ENCODE data around the gene RBP5.

RBP5 gene

GRCh38 chr12:7090222-7090998 is 38.3 kb downstream of the RBP5 start:
- H3K27me3 ChIP-seq (ENCODE audit: control insufficient read depth, insufficient read depth, low read length): no peaks in the 10 kb centered on the region
- no peaks in the 10 kb centered on the region for H3K9me3 ChIP-seq (ENCODE audit: control insufficient read depth, low read length)
- H3K79me2 ChIP-seq: no peaks in the 10 kb centered on the region
- no peak overlapping the region for H3K9ac ChIP-seq
- H3K36me3 ChIP-seq (ENCODE audit: control insufficient read depth, insufficient read depth, low read length): no peaks in the 10 kb centered on the region
- H3K4me3 ChIP-seq (ENCODE audit: low read depth, low read length): no peak overlapping the region
- H2AFZ ChIP-seq: no peak overlapping the region
- peaks cover 6% of the 10 kb centered on the region for H3K4me1 ChIP-seq
- H3K27ac ChIP-seq: no peak overlapping the region
- TF ChIP-seq CTCF (IDR thresholded peaks at IDR 0.05): no peak
- no peak overlapping the region for H3K4me2 ChIP-seq (ENCODE audit: low read length)

- no peaks in the 10 kb centered on the region for H3K36me3 ChIP-seq (ENCODE audit: control insufficient read depth, insufficient read depth, low read length)
- no peak overlapping the region for H2AFZ ChIP-seq
- no peaks in the 10 kb centered on the region for H3K27me3 ChIP-seq (ENCODE audit: control insufficient read depth, insufficient read depth, low read length)
- no peak for TF ChIP-seq CTCF (IDR thresholded peaks at IDR 0.05)
- H3K27ac ChIP-seq: no peak overlapping the region
- no peak overlapping the region for H3K9ac ChIP-seq
- H3K9me3 ChIP-seq (ENCODE audit: control insufficient read depth, low read length): no peaks in the 10 kb centered on the region
- H3K79me2 ChIP-seq: no peaks in the 10 kb centered on the region
- peaks cover 6% of the 10 kb centered on the region for H3K4me1 ChIP-seq
- no peak overlapping the region for H3K4me2 ChIP-seq (ENCODE audit: low read length)
- H3K4me3 ChIP-seq (ENCODE audit: low read depth, low read length): no peak overlapping the region
Observed at GRCh38 chr12:7089196-7089871, 39.4 kb downstream of the RBP5 start.

GRCh38 chr12:7083125-7083524 is 45.6 kb downstream of the RBP5 start:
- Histone ChIP-seq H3K4me3 (ENCODE audit: low read depth, low read length) (no peak overlapping the region), H3K9ac (no peak overlapping the region), H3K4me2 (ENCODE audit: low read length) (no peak overlapping the region), H2AFZ (no peak overlapping the region), H3K79me2 (no peaks in the 10 kb centered on the region), H3K27me3 (ENCODE audit: control insufficient read depth, insufficient read depth, low read length) (no peaks in the 10 kb centered on the region), H3K27ac (no peak overlapping the region), H3K9me3 (ENCODE audit: control insufficient read depth, low read length) (no peaks in the 10 kb centered on the region), H3K36me3 (ENCODE audit: control insufficient read depth, insufficient read depth, low read length) (no peaks in the 10 kb centered on the region), H3K4me1 (no peaks in the 10 kb centered on the region)
- TF ChIP-seq CTCF (IDR thresholded peaks at IDR 0.05): no peak

GRCh38 chr12:7081037-7081436 is 47.7 kb downstream of the RBP5 start:
- H2AFZ ChIP-seq: no peak overlapping the region
- no peak overlapping the region for H3K9ac ChIP-seq
- no peaks in the 10 kb centered on the region for H3K36me3 ChIP-seq (ENCODE audit: control insufficient read depth, insufficient read depth, low read length)
- TF ChIP-seq CTCF (IDR thresholded peaks at IDR 0.05): no peak
- no peaks in the 10 kb centered on the region for H3K4me1 ChIP-seq
- H3K4me2 ChIP-seq (ENCODE audit: low read length): no peak overlapping the region
- H3K79me2 ChIP-seq: no peaks in the 10 kb centered on the region
- H3K4me3 ChIP-seq (ENCODE audit: low read depth, low read length): no peak overlapping the region
- H3K9me3 ChIP-seq (ENCODE audit: control insufficient read depth, low read length): no peaks in the 10 kb centered on the region
- H3K27me3 ChIP-seq (ENCODE audit: control insufficient read depth, insufficient read depth, low read length): no peaks in the 10 kb centered on the region
- H3K27ac ChIP-seq: no peak overlapping the region

GRCh38 chr12:7079826-7080125 is 48.9 kb downstream of the RBP5 start:
- H3K27ac ChIP-seq: no peak overlapping the region

More at GRCh38 chr12:7079826-7080125, 48.9 kb downstream of the RBP5 start:
- Histone ChIP-seq H3K9me3 (ENCODE audit: control insufficient read depth, low read length) (no peaks in the 10 kb centered on the region), H3K79me2 (no peaks in the 10 kb centered on the region), H3K27me3 (ENCODE audit: control insufficient read depth, insufficient read depth, low read length) (no peaks in the 10 kb centered on the region), H2AFZ (no peak overlapping the region), H3K4me1 (no peaks in the 10 kb centered on the region), H3K9ac (no peak overlapping the region), H3K4me2 (ENCODE audit: low read length) (no peak overlapping the region), H3K36me3 (ENCODE audit: control insufficient read depth, insufficient read depth, low read length) (no peaks in the 10 kb centered on the region), H3K4me3 (ENCODE audit: low read depth, low read length) (no peak overlapping the region)
- no peak for TF ChIP-seq CTCF (IDR thresholded peaks at IDR 0.05)
